Activated gamma-delta T cell (primary cell): ENCODE measurements around the gene PC.
"Not testable (repeated sequence)": the region's sequence is repeated elsewhere in the genome, so short reads cannot be mapped to it uniquely, and the experiment has no call there.

Experiments used
- DNase-seq: peaks from one replicate; lab custom pipeline; 2025; lab: John Stamatoyannopoulos, UW
- total RNA-seq, 2 donors: gene quantifications; one replicate each; lab custom pipeline; 2026; lab: John Stamatoyannopoulos, UW

The PC gene, protein sequence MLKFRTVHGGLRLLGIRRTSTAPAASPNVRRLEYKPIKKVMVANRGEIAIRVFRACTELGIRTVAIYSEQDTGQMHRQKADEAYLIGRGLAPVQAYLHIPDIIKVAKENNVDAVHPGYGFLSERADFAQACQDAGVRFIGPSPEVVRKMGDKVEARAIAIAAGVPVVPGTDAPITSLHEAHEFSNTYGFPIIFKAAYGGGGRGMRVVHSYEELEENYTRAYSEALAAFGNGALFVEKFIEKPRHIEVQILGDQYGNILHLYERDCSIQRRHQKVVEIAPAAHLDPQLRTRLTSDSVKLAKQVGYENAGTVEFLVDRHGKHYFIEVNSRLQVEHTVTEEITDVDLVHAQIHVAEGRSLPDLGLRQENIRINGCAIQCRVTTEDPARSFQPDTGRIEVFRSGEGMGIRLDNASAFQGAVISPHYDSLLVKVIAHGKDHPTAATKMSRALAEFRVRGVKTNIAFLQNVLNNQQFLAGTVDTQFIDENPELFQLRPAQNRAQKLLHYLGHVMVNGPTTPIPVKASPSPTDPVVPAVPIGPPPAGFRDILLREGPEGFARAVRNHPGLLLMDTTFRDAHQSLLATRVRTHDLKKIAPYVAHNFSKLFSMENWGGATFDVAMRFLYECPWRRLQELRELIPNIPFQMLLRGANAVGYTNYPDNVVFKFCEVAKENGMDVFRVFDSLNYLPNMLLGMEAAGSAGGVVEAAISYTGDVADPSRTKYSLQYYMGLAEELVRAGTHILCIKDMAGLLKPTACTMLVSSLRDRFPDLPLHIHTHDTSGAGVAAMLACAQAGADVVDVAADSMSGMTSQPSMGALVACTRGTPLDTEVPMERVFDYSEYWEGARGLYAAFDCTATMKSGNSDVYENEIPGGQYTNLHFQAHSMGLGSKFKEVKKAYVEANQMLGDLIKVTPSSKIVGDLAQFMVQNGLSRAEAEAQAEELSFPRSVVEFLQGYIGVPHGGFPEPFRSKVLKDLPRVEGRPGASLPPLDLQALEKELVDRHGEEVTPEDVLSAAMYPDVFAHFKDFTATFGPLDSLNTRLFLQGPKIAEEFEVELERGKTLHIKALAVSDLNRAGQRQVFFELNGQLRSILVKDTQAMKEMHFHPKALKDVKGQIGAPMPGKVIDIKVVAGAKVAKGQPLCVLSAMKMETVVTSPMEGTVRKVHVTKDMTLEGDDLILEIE
- 5.7 to 8.1 reads per million in 2 donors for total RNA-seq

DNA sequence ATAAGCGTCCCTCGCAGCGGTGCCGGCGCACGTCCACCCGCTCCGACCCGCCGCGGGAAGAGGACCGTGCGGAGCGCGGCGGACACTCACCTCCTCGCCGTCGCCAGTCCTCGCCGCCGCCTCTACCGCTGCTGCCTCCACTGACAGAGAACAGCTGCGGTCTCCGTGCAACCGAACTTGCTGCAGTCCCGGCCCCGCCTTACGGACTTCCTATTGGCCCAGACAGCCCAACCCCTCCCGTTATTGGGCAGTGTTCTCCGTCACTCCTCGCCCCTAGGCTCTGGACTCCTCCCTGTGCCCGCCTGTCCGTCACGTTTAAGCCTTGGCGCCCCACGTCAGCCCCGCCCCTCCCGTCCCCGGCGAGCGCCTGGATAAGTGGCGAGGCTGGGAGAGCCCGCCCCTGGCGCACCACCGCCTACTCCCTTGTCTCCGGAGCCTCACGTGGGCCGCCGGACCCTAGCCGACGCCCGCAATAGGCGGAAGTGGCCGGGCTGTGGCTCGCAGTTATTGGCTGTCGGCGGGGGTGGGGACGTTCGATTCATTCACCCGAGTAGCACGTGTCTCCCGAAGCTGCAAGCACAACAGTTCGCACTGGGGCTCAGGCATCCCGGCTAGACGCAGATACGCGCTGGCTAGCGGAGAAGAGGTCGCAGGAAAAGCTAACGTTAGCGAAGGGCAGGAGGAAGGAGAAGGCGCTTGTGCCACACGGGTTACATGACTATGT lies at the start of gene PC:
PC (minus strand) TSS at position 152 of the 724 bp plus-strand sequence. CDS start 86,224 bp downstream, outside the sequence.
- peak; percentile 94 for DNase-seq

DNA sequence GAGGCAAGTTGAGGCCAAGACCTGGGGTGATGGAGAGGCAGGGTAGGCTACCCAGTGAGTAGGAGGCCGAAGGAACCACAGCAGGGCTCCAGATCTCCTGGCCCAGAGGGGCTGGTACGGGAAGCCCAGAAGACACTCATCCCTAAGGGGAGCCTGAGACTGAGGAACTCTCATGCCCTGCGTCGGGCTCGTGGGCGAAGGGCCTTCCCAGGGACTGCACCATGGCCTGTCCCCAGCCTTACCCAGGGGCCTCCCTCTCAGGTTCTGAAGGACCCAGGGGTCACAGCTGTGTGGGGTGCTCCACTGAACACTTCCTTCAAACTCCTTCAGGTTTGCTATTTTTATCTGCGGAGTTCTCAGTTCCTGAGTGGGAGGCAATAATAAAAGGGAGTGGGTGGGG lies 48.9 kb upstream of the PC start:
- DNase-seq: no peak

DNA sequence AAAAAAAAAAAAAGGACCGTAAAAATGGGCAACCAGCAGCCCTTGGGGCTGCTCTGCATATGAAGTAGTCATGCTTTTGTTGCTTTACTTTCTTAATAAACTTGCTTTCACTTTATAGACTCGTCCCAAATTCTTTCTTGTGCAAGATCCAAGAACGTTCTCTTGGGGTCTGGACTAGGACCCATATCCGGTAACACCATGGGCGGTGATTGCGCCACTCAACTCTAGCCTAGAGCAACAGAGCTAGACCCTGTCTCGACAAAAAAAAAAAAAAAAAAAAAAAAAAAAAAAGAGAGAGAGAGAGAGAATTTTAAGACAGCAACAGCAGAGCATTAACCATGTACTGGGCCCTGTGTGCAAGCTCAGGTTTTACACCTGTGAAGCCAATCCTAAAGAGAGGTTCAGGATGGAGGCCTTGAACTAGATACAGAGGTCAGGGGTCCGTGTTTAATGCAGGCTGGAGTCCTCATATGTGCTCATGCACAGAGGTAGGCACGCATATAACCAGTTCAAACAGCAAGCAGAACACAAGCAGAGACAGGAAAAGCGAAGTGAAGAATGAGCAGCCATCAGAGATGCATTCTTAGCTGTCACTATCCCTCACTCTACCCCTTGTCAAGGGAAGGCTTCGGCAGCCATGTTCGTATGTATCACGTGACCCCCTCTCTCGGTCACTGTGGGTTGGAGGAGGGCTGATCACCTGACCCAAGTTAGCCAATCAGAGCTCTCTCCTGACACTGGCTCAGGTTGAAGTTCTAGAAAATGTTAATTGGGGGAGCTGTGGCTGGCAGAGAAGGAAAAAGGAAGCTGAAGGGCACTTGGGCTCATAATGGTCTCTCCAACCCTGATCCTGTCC lies 48.1 kb upstream of the PC start:
- DNase-seq: no peak

DNA sequence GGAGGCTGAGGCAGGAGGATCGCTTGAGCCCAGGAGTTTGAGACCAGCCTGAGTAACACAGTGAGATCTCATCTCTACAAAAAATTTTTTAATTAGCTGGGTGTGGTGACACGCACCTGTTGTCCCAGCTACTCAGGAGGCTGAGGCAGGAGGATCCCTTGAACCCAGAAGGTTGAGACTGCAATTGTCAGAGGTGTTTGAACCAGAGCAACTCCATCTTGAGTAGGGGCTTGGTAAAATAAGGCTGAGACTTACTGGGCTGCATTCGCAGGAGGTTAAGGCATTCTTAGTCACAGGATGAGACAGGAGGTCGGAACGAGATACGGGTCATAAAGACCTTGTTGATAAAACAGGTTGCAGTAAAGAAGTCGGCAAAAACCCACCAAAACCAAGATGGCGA lies 47.0 kb upstream of the PC start:
- DNase-seq: not testable (repeated sequence)

DNA sequence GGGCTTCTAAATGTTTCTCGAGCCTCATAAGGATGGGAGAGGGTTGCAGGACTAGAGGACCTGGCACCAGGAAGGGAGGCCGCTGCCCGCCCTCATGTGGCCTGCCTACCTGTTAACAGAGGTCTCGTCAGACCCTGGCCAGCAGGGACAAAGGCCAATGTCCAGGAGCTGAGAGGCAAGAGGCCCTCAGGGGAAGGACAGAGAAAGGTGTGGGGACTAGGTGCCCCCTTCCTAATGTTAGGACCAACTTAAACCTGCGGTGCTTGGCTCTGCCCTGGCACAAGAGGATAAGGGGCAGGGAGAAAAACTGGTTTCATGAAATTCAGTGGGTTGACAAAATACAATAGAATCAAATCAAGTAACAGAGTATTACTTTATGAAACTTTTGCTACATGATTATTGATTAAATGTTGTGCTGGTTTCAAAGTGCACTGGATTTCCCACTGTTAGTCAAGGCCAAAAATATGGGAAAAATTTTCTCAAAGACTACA lies 44.8 kb upstream of the PC start:
- DNase-seq: no peak

DNA sequence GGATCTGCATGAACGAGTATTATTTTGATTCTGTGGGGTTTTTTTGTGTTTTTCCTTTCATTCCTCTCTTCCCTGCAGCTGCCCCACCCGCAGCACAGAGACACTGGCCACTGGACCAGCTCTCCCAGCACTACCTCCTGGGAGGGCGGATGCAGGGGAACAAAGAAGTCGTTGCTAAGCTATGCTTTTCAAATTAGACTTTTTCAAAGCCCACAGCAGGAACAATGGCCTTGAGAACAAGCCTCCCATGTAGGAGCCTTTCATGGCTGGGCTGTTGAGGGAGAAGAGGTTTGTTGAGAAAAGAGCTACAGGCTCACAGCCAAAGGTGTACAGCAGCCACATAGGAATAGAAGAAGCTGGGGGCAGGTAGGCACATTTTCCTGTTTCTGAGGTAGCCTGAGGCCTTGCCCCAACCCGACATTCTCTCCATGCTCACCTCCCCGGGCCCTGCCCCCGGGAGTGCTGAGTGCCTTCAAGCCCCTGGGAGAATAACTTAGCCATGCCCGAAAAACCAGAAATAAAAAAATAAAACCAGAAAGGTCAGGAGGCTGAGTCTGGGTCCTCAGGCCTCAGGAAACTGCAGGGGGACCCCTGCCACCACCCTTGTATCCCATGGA lies 44.2 kb upstream of the PC start:
- DNase-seq: no peak

DNA sequence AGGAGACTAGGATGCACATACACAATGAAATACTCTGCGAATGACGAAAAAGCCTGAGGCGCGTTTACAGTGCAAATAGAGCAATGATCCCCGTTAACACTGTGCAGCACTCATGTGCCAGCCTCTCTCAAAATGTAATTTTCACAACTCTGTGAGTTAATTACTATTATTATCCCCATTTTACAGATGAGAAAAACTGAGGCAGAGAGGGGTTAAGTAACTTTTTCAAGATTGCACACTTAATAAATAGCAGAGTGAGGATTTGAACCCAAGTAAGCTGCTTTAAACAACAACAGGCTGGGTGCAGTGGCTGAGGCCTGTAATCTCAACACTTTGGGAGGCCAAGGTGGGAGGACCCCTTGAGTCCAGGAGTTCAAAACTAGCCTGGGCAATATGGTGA lies 43.1 kb upstream of the PC start:
- DNase-seq: no peak

DNA sequence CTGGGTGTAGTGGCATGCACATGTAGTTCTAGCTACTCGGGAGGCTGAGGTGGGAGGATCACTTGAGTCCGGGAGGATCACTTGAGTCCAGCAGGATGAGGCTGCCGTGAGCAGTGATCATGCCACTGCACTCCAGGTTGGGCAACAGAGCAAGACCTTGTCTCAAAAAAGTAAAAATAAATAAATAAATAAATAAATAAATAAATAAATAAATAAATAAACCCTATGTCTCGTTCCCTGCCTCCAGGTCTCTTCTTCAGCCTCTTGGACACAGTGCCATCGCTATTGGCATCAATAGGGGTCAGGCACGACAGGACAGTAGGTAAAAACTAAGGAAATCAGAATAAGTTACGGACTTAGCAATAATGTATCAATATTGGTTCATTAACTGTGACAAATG lies 41.4 kb upstream of the PC start:
- DNase-seq: no peak

DNA sequence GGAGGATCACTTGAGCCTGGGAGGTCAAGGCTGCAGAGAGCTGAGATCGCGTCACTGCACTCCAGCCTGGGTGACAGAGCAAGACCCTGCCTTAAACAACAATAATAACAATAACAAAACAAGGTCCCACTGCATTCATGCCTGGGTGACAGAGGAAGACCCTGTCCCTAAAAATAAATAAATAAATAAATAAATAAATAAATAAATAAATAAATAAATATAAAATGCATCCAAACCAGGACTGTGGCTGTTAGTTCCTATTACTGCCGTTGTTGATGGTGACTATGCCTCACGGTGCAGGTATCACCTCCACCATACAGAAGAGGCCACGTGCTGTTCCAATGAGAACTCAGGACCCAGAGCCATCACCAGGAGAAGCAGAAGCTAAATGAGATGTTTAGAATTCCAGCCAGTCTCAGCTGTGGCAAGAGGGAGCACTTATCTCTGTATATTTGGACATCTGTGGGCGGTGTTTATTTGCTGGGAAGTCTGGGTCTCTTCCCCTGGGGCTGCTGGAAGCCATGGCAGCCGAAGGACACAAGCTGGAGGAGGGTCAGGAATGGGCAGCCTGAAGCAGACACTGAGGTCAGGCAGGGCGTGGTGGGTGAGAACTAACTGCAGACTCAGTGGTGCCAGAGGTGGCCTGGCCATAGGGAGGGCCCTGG lies 38.6 kb upstream of the PC start:
- DNase-seq: no peak

DNA sequence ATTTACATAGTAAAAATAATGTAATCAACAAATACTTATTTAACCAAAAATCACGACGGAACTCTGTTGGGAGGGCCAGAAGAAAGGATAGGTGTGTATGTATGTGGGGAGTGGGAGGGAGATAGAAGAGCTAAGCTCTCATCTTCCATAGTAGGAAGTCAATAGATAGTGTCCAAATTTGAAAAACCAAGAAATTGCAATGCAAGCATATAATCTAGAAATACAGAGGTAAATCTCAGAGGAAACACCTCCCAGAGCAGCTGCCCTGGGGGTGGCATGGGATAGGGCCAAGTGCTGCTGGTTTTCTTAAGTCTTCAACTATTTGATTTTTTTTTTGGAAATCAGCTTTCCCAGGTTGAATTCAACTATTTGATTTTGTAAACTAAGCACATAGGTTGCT lies 33.9 kb upstream of the PC start:
- no peak for DNase-seq

DNA sequence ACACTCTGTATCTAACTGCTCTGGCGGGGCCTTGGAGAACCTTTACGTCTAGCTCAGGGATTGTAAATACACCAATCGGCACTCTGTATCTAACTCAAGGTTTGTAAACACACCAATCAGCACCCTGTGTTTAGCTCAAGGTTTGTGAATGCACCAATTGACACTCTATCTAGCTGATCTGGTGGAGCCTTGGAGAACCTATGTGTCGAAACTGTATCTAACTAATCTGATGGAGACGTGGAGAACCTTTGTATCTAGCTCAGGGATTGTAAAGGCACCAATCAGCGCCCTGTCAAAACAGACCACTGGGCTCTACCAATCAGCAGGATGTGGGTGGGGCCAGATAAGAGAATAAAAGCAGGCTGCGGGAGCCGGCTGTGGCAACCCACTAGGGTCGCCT lies 31.2 kb upstream of the PC start:
- not testable (repeated sequence) for DNase-seq

DNA sequence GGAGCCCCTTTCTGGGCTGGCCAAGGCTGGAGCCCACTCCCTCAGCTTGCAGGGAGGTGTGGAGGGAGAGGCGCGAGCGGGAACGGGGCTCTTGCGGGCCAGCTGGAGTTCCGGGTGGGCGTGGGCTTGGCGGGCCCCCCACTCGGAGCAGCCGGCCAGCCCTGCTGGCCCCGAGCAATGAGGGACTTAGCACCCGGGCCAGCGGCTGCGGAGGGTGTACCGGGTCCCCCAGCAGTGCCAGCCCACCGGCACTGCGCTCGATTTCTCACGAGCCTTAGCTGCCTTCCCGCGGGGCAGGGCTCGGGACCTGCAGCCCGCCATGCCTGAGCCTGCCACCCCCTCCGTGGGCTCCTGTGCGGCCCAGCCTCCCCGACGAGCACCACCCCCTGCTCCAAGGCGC lies 30.6 kb upstream of the PC start:
- DNase-seq: not testable (repeated sequence)

DNA sequence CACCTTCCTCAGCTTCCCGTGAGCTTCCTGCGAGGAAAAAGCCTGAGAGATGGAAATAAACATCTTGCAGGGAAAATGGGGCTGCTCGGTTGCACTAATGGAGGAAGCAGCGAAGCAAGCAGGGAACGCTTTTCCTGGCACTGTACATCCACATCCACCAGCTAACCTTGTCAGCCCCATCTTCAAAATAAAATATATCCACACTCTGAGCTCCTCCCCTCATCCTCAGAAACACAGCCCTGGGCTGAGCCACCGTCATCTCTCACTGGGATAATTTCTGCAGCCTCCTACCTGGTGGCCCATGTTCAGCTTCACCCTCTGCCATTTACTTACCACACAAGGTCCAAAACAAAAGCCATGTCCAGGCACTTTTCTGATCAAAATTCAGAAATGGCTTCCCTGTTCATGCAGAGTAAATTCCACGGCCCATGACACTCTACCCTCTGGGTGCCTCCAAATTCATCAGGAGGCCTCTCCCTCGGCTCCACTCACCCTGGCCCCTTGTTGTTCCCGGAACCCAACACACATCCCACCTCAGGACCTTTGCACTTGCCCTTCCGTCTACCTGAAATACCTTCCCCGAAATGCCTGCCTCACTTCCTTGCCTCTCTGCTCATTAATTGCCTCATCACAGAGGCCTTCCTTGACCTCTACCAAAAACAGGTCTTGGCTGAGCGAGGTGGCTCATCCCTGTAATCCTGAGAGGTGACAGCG lies 29.9 kb upstream of the PC start:
- no peak for DNase-seq

DNA sequence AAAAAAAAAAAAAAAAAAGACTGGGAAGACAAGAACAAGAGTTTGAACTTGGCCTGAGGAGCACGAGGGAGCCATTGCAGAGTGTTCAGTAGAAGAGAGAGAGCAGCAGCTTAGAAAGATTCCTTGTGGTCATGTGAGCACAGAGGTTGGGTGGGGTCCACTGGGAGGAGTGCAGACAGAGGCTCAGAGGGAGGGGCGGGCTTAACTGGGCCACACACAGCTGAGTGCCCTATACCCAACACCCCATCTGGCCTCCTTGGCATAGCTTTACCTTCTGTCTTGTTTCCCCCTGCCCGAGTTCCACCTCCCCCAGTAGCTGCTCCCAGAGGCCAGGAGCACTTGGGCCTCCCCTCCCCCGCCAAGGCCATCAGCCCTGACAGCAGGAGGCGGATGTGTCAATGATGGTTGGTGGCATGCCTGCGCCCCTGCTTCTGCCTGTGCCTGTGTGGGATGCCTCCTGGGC lies 29.0 kb upstream of the PC start:
- no peak for DNase-seq

DNA sequence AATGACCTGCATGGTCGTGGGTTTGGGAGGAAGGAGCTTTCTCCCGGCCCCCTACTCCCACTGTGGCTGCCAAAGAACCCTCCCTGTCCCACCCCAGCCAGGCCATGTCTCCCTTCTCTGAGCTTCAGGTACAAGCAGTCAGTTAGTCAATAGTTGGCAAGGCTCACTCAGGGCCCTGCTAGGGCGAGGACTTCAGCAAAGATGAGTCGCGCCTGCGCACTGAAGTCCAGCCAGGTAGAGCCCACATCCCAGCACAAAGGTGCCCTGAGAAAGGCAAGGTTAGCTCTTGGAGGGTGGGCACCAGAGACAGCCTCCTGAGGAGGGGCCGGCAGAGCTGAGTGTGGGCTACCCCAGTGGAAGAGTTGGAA lies 28.0 kb upstream of the PC start:
- no peak for DNase-seq

DNA sequence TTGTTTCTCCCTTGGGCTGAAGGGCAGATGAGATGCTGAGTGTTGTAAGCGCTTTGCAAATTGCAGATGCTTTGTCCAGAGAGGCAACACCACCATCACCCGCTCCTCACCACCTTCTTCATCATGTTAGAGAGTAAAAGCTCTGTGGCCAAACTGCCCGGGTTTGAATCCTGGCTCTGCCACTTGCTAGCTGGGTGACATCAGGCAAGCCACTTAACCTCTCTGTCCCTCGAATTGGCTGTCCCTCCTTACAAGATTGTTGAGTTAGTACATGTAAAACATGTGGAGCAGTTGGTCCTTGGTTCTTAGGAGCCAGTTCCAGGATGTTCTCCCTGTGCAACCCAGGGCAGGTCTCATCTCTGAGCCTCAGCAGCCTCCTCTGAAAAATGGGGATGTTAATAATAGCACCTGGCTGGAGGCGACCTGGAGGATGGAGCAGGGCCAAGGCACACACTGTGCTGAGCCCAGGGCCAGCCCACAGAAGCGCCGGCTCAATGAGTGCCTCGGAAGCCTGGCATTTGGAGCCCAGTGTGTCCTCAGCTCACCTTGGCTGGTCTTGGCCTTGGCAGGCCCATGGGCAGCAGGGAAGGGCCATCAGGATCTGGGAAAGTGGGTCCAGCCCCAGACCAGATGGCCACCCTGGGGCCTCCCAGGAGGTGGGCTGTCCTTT lies 27.5 kb upstream of the PC start:
- DNase-seq: no peak

DNA sequence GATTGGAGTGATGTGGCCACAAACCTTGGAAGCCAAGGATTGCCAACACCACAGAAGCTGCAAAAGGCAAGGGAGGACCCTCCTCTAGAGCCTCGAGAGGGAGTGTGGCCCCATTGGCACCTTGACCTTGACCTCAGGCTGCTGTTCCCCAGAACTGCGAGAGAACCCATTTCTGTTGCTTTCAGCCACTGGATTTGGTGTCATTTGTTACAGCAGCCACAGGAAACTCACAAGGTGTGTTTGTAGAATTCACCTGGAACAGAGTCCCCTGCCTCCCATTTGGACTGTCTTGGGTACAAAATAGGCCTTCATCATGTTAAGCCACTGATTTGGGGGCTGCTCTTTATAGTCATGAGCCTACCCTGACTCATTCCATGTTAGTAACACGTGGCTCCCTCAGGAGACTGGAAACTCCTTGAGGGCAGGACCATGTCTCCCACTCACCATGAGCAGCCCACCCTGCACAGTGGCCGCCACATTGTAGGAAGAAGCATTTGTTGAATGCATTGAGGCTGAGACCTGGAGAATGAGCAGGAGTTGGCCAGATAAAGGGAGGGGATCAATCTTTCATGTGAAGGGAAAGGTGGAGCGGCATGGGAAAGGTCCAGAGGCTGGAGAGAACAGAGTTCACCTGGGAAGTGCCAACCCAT lies 25.2 kb upstream of the PC start:
- no peak for DNase-seq
